ENCODE measurements around the gene SMIM28. TPM values are rescaled to one million over a fixed set of nuclear protein-coding genes. Genes with fewer than 3 reads are reported as not detected.

Gene SMIM28
- total and polyA plus RNA-seq, 9 donors = not detected

GRCh38 chr6:138371452-138371711, 6.3 kb upstream of the SMIM28 start:
- Histone ChIP-seq H3K27me3 (no peaks in the 10 kb centered on the region), H3K27ac (no peak overlapping the region), H3K4me1 (ENCODE audit: insufficient read depth) (no peaks in the 10 kb centered on the region), H3K4me3 (no peak overlapping the region), H3K36me3 (no peaks in the 10 kb centered on the region), H3K9me3 (no peaks in the 10 kb centered on the region)
- DNase-seq = no peak
- WGBS, 3 donors = 50 to 70% (median 65%) methylated on average over 3 of the region's 3 CpGs
- intact Hi-C loops (cut with DNase I) = no loop called here
- TF ChIP-seq CTCF (IDR thresholded peaks at IDR 0.05) = no peak
- TF ChIP-seq POLR2A (IDR thresholded peaks at IDR 0.05) = no peak
- no peak for TF ChIP-seq EP300 (IDR thresholded peaks at IDR 0.05)

GRCh38 chr6:138371720-138372119, 6.0 kb upstream of the SMIM28 start:
- H3K4me3 ChIP-seq = no peak overlapping the region
- TF ChIP-seq CTCF (IDR thresholded peaks at IDR 0.05) (no peak), POLR2A (IDR thresholded peaks at IDR 0.05) (no peak), EP300 (IDR thresholded peaks at IDR 0.05) (no peak)
- H3K4me1 ChIP-seq (ENCODE audit: insufficient read depth) = no peaks in the 10 kb centered on the region
- H3K27ac ChIP-seq = no peak overlapping the region
- no peak for DNase-seq
- no peaks in the 10 kb centered on the region for H3K9me3 ChIP-seq
- 30 to 32% (median 30%) methylated on average over 3 of the region's 3 CpGs for WGBS, 3 donors
- intact Hi-C loops (cut with DNase I) = no loop called here
- no peaks in the 10 kb centered on the region for H3K27me3 ChIP-seq
- H3K36me3 ChIP-seq = no peaks in the 10 kb centered on the region

- no peak for DNase-seq
- no peaks in the 10 kb centered on the region for H3K36me3 ChIP-seq
- TF ChIP-seq POLR2A (IDR thresholded peaks at IDR 0.05) = no peak
- no peak for TF ChIP-seq EP300 (IDR thresholded peaks at IDR 0.05)
- TF ChIP-seq CTCF (IDR thresholded peaks at IDR 0.05) = no peak
These were observed 4.8 kb upstream of the SMIM28 start for GRCh38 chr6:138372711-138373463.

GRCh38 chr6:138374230-138374629, 3.5 kb upstream of the SMIM28 start:
- Histone ChIP-seq H3K36me3 (no peaks in the 10 kb centered on the region), H3K4me1 (ENCODE audit: insufficient read depth) (no peaks in the 10 kb centered on the region), H3K27ac (no peak overlapping the region), H3K9me3 (no peaks in the 10 kb centered on the region), H3K4me3 (no peak overlapping the region), H3K27me3 (no peaks in the 10 kb centered on the region)
- intact Hi-C loops (cut with DNase I) = no loop called here
- no peak for DNase-seq
- no peak for TF ChIP-seq POLR2A (IDR thresholded peaks at IDR 0.05)

More at GRCh38 chr6:138372711-138373463, 4.8 kb upstream of the SMIM28 start:
- no peak overlapping the region for H3K27ac ChIP-seq
- H3K4me3 ChIP-seq = no peak overlapping the region
- H3K9me3 ChIP-seq = no peaks in the 10 kb centered on the region
- intact Hi-C loops (cut with DNase I) = no loop called here
- H3K4me1 ChIP-seq (ENCODE audit: insufficient read depth) = no peaks in the 10 kb centered on the region
- H3K27me3 ChIP-seq = no peaks in the 10 kb centered on the region

GRCh38 chr6:138374815-138375214, 2.9 kb upstream of the SMIM28 start:
- H3K27ac ChIP-seq = no peak overlapping the region
- no peaks in the 10 kb centered on the region for H3K27me3 ChIP-seq
- H3K4me3 ChIP-seq = no peak overlapping the region
- no peak for DNase-seq
- intact Hi-C loops (cut with DNase I) = no loop called here
- no peaks in the 10 kb centered on the region for H3K36me3 ChIP-seq
- WGBS, 3 donors = 90 to 95% (median 91%) methylated on average over 2 of the region's 2 CpGs
- H3K4me1 ChIP-seq (ENCODE audit: insufficient read depth) = no peaks in the 10 kb centered on the region
- TF ChIP-seq EP300 (IDR thresholded peaks at IDR 0.05) (no peak), CTCF (IDR thresholded peaks at IDR 0.05) (no peak), POLR2A (IDR thresholded peaks at IDR 0.05) (no peak)
- H3K9me3 ChIP-seq = no peaks in the 10 kb centered on the region

Data from ovary (tissue), 9 donors.